Measurements from ENCODE around the gene LRFN5.

Gene LRFN5

DNA sequence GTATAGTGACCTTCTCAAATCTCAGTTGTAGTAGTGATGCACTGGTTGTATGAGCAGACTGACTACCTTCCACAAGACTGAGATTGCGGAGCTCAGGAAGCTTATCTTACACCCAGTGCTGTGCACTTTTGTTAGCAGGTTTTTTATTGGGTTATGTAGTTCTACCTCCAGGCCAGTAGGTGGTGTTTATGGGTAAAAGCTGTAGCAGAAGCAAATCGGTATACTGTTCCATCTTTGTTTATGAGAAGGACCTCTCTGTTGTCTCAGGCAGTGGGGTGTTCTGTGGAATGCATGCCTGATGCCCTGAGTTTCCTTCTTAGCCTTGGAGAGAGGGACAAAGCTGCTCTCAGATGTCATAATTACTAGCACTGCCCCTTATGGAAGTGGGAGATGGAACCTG, 217.8 kb downstream of the LRFN5 start:
- DNase-seq (ENCODE audit: low spot score): no peak
- TF ChIP-seq, protein P1, sequence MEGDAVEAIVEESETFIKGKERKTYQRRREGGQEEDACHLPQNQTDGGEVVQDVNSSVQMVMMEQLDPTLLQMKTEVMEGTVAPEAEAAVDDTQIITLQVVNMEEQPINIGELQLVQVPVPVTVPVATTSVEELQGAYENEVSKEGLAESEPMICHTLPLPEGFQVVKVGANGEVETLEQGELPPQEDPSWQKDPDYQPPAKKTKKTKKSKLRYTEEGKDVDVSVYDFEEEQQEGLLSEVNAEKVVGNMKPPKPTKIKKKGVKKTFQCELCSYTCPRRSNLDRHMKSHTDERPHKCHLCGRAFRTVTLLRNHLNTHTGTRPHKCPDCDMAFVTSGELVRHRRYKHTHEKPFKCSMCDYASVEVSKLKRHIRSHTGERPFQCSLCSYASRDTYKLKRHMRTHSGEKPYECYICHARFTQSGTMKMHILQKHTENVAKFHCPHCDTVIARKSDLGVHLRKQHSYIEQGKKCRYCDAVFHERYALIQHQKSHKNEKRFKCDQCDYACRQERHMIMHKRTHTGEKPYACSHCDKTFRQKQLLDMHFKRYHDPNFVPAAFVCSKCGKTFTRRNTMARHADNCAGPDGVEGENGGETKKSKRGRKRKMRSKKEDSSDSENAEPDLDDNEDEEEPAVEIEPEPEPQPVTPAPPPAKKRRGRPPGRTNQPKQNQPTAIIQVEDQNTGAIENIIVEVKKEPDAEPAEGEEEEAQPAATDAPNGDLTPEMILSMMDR (IDR thresholded peaks at IDR 0.05; ENCODE audit: extremely low read depth, missing control alignments): no peak

DNA sequence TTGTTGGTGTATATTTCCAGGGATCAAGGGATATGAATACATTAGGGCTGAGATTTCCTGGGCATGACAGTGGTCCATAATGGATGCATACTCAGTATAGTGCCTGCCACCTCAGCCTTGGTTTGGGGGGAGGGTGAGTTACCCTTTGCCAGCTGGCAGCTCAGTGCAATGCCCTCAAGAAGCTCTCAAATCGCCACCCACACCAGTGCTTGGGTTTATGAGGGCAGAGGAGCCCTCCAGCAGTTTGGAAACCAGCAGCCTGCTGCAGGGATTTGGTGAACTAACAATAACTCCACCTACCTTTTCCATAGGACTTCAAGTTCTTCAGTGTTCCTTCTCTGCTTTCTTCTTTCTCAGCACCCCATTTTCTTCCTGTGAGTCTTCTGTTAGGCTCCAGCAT, 218.9 kb downstream of the LRFN5 start:
- TF ChIP-seq, protein P1 (IDR thresholded peaks at IDR 0.05; ENCODE audit: extremely low read depth, missing control alignments): no peak
- no peak for DNase-seq (ENCODE audit: low spot score)

DNA sequence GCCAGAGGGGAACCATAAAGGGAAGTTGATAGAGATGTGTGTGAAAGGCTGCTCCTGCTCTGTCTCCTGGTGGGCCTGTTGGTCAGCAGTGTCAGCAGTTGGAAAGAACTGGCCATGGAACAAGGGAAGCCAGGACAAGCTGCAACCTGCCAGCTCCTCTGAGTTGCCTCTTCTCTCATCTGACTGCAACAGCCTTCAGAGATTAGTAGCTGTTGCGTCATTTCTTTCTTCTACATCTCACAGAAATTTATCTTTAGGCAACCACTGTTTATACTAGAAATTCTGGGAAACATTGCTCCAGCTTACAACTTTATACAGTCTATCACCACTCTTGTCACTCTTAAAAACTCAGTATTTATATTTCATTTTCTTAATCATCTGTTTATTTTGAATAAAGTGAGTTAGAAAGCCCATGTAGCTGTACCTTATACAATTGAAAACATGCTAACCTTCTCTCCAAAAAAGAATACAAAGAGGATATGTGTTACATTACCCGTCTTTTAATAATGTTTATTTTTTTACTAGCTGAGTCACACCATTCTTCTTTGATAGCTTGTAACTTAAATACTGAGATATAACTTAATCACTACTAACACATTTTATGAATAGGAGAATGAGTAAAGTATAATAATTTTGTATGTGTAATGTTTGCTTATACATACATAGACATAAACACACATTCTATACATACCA, 224.2 kb downstream of the LRFN5 start:
- DNase-seq (ENCODE audit: low spot score): no peak
- TF ChIP-seq, protein P1 (IDR thresholded peaks at IDR 0.05; ENCODE audit: extremely low read depth, missing control alignments): no peak

DNA sequence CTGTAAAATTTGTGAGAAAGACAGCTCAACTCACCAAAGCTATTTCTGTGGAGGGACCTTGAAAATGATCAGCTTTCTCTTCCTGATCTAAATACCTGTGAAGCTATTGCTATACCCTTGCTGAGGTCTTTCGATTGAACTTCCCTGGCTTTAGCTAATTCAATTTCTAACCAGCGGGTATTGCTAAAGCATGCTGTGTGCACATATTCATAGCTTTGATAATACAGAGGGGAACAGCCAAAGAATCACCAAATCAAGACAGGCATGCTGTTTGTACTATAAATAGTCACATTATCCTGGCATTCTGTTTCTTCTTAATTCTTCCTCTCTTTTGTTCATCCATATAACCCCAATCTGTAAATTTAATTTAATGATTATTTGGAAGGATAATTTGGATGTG, 233.0 kb downstream of the LRFN5 start:
- TF ChIP-seq, protein P1 (IDR thresholded peaks at IDR 0.05; ENCODE audit: extremely low read depth, missing control alignments): no peak
- no peak for DNase-seq (ENCODE audit: low spot score)

DNA sequence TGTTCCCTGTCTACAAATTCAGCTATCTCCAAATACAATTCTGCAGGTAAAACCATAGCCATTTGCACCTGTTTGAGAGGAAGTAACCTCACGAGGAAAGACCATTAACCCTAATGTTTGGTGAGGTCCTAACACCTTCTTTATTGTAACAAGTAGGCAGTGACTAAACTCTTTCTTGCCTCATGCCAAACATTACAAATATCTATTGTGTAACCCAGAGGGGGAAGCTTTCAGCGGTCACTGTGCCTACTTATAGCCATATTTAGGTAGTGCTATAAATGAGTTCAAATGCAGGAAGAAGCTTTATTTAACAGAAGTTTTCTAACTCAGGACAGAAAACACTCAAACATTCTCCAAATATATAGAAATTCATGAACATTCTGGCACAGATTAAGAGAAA, 252.7 kb downstream of the LRFN5 start:
- TF ChIP-seq, protein P1 (IDR thresholded peaks at IDR 0.05; ENCODE audit: extremely low read depth, missing control alignments): no peak
- no peak for DNase-seq (ENCODE audit: low spot score)

DNA sequence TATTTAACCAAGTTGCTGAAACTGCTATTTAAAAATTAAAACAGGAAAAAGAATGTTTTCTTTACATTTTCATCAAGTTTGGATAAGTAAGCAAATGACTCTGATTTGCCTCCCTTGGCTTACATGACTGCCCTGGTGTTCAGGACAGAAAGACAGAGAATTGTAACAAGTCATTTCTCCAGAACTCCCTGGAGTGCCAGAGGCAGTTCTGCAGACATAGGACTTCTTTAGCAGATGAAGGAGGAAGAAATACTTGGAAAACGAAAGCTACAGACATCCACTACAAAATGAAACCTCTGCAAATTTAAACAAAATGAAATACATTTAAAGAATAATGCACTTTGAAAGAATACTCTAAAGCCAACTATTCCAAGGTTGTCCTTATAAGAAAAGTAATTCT, 253.9 kb downstream of the LRFN5 start:
- TF ChIP-seq, protein P1 (IDR thresholded peaks at IDR 0.05; ENCODE audit: extremely low read depth, missing control alignments): no peak
- no peak for DNase-seq (ENCODE audit: low spot score)

DNA sequence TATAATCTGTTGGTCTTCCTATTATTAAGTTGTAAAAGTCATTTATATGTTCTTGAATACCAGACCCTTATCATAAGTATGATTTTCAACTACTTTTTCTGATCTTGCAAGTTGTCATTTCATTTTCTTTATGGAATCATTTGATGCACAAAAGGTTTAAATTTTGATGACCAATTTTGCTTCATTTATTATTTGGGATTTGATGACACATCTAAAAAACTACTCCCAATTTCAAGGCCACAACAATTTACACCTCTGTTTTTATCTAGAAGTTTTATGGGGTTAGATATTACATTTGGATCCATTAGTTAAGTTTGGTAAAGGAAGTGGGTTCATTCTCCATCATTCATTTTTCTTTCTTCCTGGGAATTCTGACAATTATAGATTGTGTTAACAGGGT, 259.2 kb downstream of the LRFN5 start:
- DNase-seq (ENCODE audit: low spot score): no peak
- TF ChIP-seq, protein P1 (IDR thresholded peaks at IDR 0.05; ENCODE audit: extremely low read depth, missing control alignments): no peak
